OCI-LY1 (cell line): Measurements from ENCODE around the gene RNF212.

Experiments
- H2AFZ ChIP-seq: fragments of 200-600 bp; sonication (generic), shearing (Covaris generic); 2 replicates; pipeline ENCODE4 v1.6.0; 2014; ENCODE audit warnings: antibody characterized with exemption, mild to moderate bottlenecking, low read length
- H3F3A ChIP-seq: fragments of 200-600 bp; sonication (generic), shearing (Covaris generic); 2 replicates; pipeline ENCODE4 v1.6.0; 2014; ENCODE audit warnings: mild to moderate bottlenecking, antibody characterized with exemption, low read length, moderate library complexity; ENCODE audit not compliant: insufficient read depth
- H3K27ac ChIP-seq: fragments of 200-600 bp; sonication (generic); 2 replicates; pipeline ENCODE4 v1.5.1; 2014; ENCODE audit warnings: low read length, mixed run types, mild to moderate bottlenecking, low read depth; ENCODE audit not compliant: poor library complexity, severe bottlenecking
- H3K27me3 ChIP-seq: fragments of 200-600 bp; sonication (generic); 2 replicates; pipeline ENCODE4 v1.6.0; 2014; ENCODE audit warnings: antibody characterized with exemption, mild to moderate bottlenecking, low read length, moderate library complexity; ENCODE audit not compliant: insufficient read depth
- H3K36me3 ChIP-seq: fragments of 200-600 bp; sonication (generic); 2 replicates; pipeline ENCODE4 v1.6.1; 2014; ENCODE audit warnings: mild to moderate bottlenecking, antibody characterized with exemption, low read length, moderate library complexity, mixed read lengths; ENCODE audit not compliant: insufficient read depth
- H3K4me1 ChIP-seq: fragments of 200-600 bp; sonication (generic); 2 replicates; pipeline ENCODE4 v1.5.1; 2014; ENCODE audit warnings: mild to moderate bottlenecking, low read length, moderate library complexity; ENCODE audit not compliant: insufficient read depth, severe bottlenecking
- H3K4me2 ChIP-seq: fragments of 200-600 bp; sonication (generic), shearing (Covaris generic); 2 replicates; pipeline ENCODE4 v1.6.1; 2014; ENCODE audit warnings: low read length
- H3K4me3 ChIP-seq: fragments of 200-600 bp; sonication (generic); 2 replicates; pipeline ENCODE4 v1.5.1; 2014; ENCODE audit warnings: low read length, low read depth, mild to moderate bottlenecking, mixed read lengths; ENCODE audit not compliant: poor library complexity, severe bottlenecking
- H3K79me2 ChIP-seq: fragments of 200-600 bp; shearing (Covaris generic); 2 replicates; pipeline ENCODE4 v1.6.1; 2016; ENCODE audit warnings: mixed run types, low read length, mixed read lengths; ENCODE audit not compliant: insufficient read depth
- H3K9ac ChIP-seq: fragments of 200-600 bp; sonication (generic), shearing (Covaris generic); 2 replicates; pipeline ENCODE4 v1.6.1; 2014; ENCODE audit warnings: mild to moderate bottlenecking, low read length, mixed read lengths
- H3K9me2 ChIP-seq: fragments of 200-600 bp; sonication (generic), shearing (Covaris generic); 2 replicates; pipeline ENCODE4 v1.6.1; 2014; ENCODE audit warnings: low read depth, mild to moderate bottlenecking, low read length, mixed read lengths
- H3K9me3 ChIP-seq: fragments of 200-600 bp; shearing (Covaris generic); 2 replicates; pipeline ENCODE4 v1.6.1; 2014; ENCODE audit warnings: low read length, mixed read lengths
- H4K20me1 ChIP-seq: fragments of 200-600 bp; sonication (generic), shearing (Covaris generic); 2 replicates; pipeline ENCODE4 v1.6.0; 2016; ENCODE audit warnings: mild to moderate bottlenecking, low read length; ENCODE audit not compliant: insufficient read depth
- CTCF ChIP-seq: fragments of 200-600 bp; sonication (generic), shearing (Covaris generic); IDR thresholded peaks from 2 replicates; pipeline ENCODE4 v1.5.1; 2017; ENCODE audit warnings: mild to moderate bottlenecking, antibody characterized with exemption, low read length, moderate library complexity, mixed read lengths
- EZH2 ChIP-seq: fragments of 200-600 bp; sonication (generic), shearing (Covaris generic); IDR thresholded peaks from 2 replicates; pipeline ENCODE4 v1.8.0; 2017; ENCODE audit warnings: borderline replicate concordance, mixed run types, mild to moderate bottlenecking, antibody characterized with exemption, low read length, moderate library complexity, mixed read lengths

The RNF212 gene

GRCh38 chr4:1030559-1030958 is 82.8 kb downstream of the RNF212 start:
- Histone ChIP-seq H2AFZ (no peak overlapping the region), H3K9me2 (no peaks in the 10 kb centered on the region), H3K27me3 (no peaks in the 10 kb centered on the region), H3K9ac (no peak overlapping the region), H4K20me1 (no peaks in the 10 kb centered on the region), H3K79me2 (no peaks in the 10 kb centered on the region), H3K36me3 (no peaks in the 10 kb centered on the region), H3K27ac (no peak overlapping the region), H3F3A (no peaks in the 10 kb centered on the region), H3K9me3 (no peaks in the 10 kb centered on the region), H3K4me1 (peaks cover 7% of the 10 kb centered on the region), H3K4me3 (no peak overlapping the region), H3K4me2 (no peak overlapping the region)
- TF ChIP-seq CTCF = no peak
- TF ChIP-seq EZH2 = no peak

GRCh38 chr4:1030031-1030430 is 83.3 kb downstream of the RNF212 start:
- Histone ChIP-seq H3K36me3 (no peaks in the 10 kb centered on the region), H3K9me3 (no peaks in the 10 kb centered on the region), H3K4me3 (no peak overlapping the region), H3F3A (no peaks in the 10 kb centered on the region), H3K27ac (no peak overlapping the region), H3K4me1 (peaks cover 7% of the 10 kb centered on the region), H4K20me1 (no peaks in the 10 kb centered on the region), H3K9ac (no peak overlapping the region), H2AFZ (no peak overlapping the region), H3K79me2 (no peaks in the 10 kb centered on the region), H3K4me2 (no peak overlapping the region), H3K27me3 (no peaks in the 10 kb centered on the region), H3K9me2 (no peaks in the 10 kb centered on the region)
- no peak for TF ChIP-seq EZH2
- TF ChIP-seq CTCF = no peak

- TF ChIP-seq EZH2 = no peak
- no peaks in the 10 kb centered on the region for H4K20me1 ChIP-seq
- no peak overlapping the region for H3K4me3 ChIP-seq
- no peaks in the 10 kb centered on the region for H3K27me3 ChIP-seq
- H3K79me2 ChIP-seq = no peaks in the 10 kb centered on the region
- no peak overlapping the region for H3K4me2 ChIP-seq
- no peak overlapping the region for H2AFZ ChIP-seq
- peaks cover 7% of the 10 kb centered on the region for H3K4me1 ChIP-seq
- no peak overlapping the region for H3K27ac ChIP-seq
- no peaks in the 10 kb centered on the region for H3K36me3 ChIP-seq
- no peak overlapping the region for H3K9ac ChIP-seq
- no peaks in the 10 kb centered on the region for H3K9me3 ChIP-seq
- H3K9me2 ChIP-seq = no peaks in the 10 kb centered on the region
- H3F3A ChIP-seq = no peaks in the 10 kb centered on the region
These were observed 83.8 kb downstream of the RNF212 start for GRCh38 chr4:1029529-1029928.

GRCh38 chr4:1028574-1029220 is 84.7 kb downstream of the RNF212 start:
- Histone ChIP-seq H3K9me2 (no peaks in the 10 kb centered on the region), H3K36me3 (no peaks in the 10 kb centered on the region), H3K4me3 (no peak overlapping the region), H3K79me2 (no peaks in the 10 kb centered on the region), H2AFZ (no peak overlapping the region), H3K27me3 (no peaks in the 10 kb centered on the region), H4K20me1 (no peaks in the 10 kb centered on the region), H3K9ac (no peak overlapping the region), H3K9me3 (no peaks in the 10 kb centered on the region), H3K27ac (no peak overlapping the region), H3F3A (no peaks in the 10 kb centered on the region), H3K4me2 (no peak overlapping the region), H3K4me1 (peaks cover 7% of the 10 kb centered on the region)
- TF ChIP-seq EZH2 (no peak), CTCF (no peak)
